ENCODE measurements around the gene GSTO2. TPM values are rescaled to one million over a fixed set of nuclear protein-coding genes. Genes with fewer than 3 reads are reported as not detected.

The GSTO2 gene
- total and polyA plus RNA-seq, 10 donors = 0.32 to 1.4 (median 0.91) TPM

- Histone ChIP-seq H3K4me3 (peak overlapping the region in 1 of 8 donors; percentile 69), H3K27ac (peak overlapping the region in 7 of 8 donors; percentile 67 to 90 (median 88)), H3K27me3 (replicated peaks in 1 of 7) (peaks cover 0 to 3% (median 0%) of the 10 kb centered on the region in 7 donors), H3K4me1 (peaks cover 9 to 81% (median 57%) of the 10 kb centered on the region in 6 donors), H3K9me3 (no peaks in the 10 kb centered on the region), H3K36me3 (no peaks in the 10 kb centered on the region)
- TF ChIP-seq CTCF (IDR thresholded peaks at IDR 0.05 in 8 of 11, conservative IDR thresholded peaks at IDR 0.05 in 3 of 11) = peak in 1 of 11 experiments; percentile 32
- TF ChIP-seq POLR2AphosphoS5 (IDR thresholded peaks at IDR 0.05) = no peak
- DNase-seq = no peak
- 28 to 55% (median 39%) methylated on average over 2 of the region's 2 CpGs for WGBS, 5 donors
- intact Hi-C loops (cut with DNase I; ENCODE audit: low total_unique reads) = loop anchor here (2.0 kb wide), 1 partner anchor 46 kb away; no protein-coding TSS in a partner anchor
Observed at GRCh38 chr10:104351061-104351702, 82.2 kb downstream of the GSTO2 start.

- Histone ChIP-seq H3K36me3 (no peaks in the 10 kb centered on the region), H3K4me1 (peaks cover 9 to 76% (median 55%) of the 10 kb centered on the region in 6 donors), H3K27ac (peak overlapping the region in 7 of 8 donors; percentile 67 to 90 (median 88)), H3K4me3 (peak overlapping the region in 2 of 8 donors; percentile 16 to 69), H3K27me3 (replicated peaks in 1 of 7) (peaks cover 0 to 3% (median 0%) of the 10 kb centered on the region in 7 donors), H3K9me3 (no peaks in the 10 kb centered on the region)
- TF ChIP-seq POLR2A (IDR thresholded peaks at IDR 0.05) = no peak
- TF ChIP-seq CTCF (IDR thresholded peaks at IDR 0.05 in 8 of 11, conservative IDR thresholded peaks at IDR 0.05 in 3 of 11) = no peak
- no peak for TF ChIP-seq POLR2AphosphoS5 (IDR thresholded peaks at IDR 0.05)
- intact Hi-C loops (cut with DNase I; ENCODE audit: low total_unique reads) = loop anchor here (2.0 kb wide), 1 partner anchor 47 kb away; no protein-coding TSS in a partner anchor
- DNase-seq = no peak
- 77 to 97% (median 83%) methylated on average over 1 of the region's 1 CpG for WGBS, 5 donors
Observed at GRCh38 chr10:104351919-104352318, 82.9 kb downstream of the GSTO2 start.

- Histone ChIP-seq H3K27ac (peak within 1 kb of the TSS in 7 of 8 donors; percentile 31 to 90 (median 85)), H3K9me3 (no peaks in the 10 kb centered on the region), H3K4me3 (peak within 1 kb of the TSS; percentile 0 to 69 (median 36)), H3K36me3 (no peaks in the 10 kb centered on the region), H3K4me1 (peaks cover 9 to 66% (median 50%) of the 10 kb centered on the region in 6 donors), H3K27me3 (replicated peaks in 1 of 7) (peaks cover 0 to 3% (median 0%) of the 10 kb centered on the region in 7 donors)
- intact Hi-C loops (cut with DNase I; ENCODE audit: low total_unique reads) = no loop called here
- DNase-seq = peak; percentile 98
- TF ChIP-seq POLR2AphosphoS5 (IDR thresholded peaks at IDR 0.05) (peak; percentile 75 to 89 (median 81)), POLR2A (IDR thresholded peaks at IDR 0.05) (no peak), CTCF (IDR thresholded peaks at IDR 0.05 in 8 of 11, conservative IDR thresholded peaks at IDR 0.05 in 3 of 11) (peak; percentile 72 to 92 (median 84))
- 1 to 2% (median 2%) methylated on average over 43 of the region's 43 CpGs for WGBS, 5 donors
Observed at GRCh38 chr10:104353325-104354048, 84.5 kb downstream of the GSTO2 start, which contains the start of gene CFAP58. TSS of gene CFAP58 (plus strand) at chr10:104353833. CDS start at chr10:104353898, 65 bp downstream.

Small RNA genes lying within 50 kb of the gene (microRNA-seq; reads per million reads assigned to microRNA genes)
- 0 to 1.1 (median 0) reads per million in 3 donors for gene MIR4482

Small RNA genes lying within 50 kb of the gene (small RNA-seq; reads per million reads assigned to genes)
- 0 to 0.81 (median 0.18) reads per million in 4 donors for gene MIR4482

Other genes with a start within 250 kb of the GSTO2 start
- 1 to 10 TPM in 6 of 7 donors, under 1 TPM in 1; 0.52 to 5.9 (median 1.8) TPM for gene COL17A1, start 183.3 kb upstream of the GSTO2 start, total RNA-seq
- 1 to 10 TPM in 2 of 3 donors, under 1 TPM in 1; 0.50 to 2.0 (median 1.3) TPM for gene COL17A1, start 183.3 kb upstream of the GSTO2 start, polyA plus RNA-seq
- gene SFR1, start 147.0 kb upstream of the GSTO2 start, total RNA-seq = 10 to 100 TPM in 2 of 7 donors, 1 to 10 TPM in 5; 7.5 to 13.2 (median 9.1) TPM
- gene SFR1, start 147.0 kb upstream of the GSTO2 start, polyA plus RNA-seq = 1 to 10 TPM; 7.8 to 9.9 (median 9.8) TPM
- gene CFAP43, start 36.8 kb upstream of the GSTO2 start, total RNA-seq = 1 to 10 TPM in 1 of 7 donors, under 1 TPM in 5, not detected in 1; 0.13 to 1.1 (median 0.30) TPM
- gene CFAP43, start 36.8 kb upstream of the GSTO2 start, polyA plus RNA-seq = under 1 TPM; 0.17 to 0.30 (median 0.22) TPM
- gene GSTO1, start 14.3 kb upstream of the GSTO2 start, total RNA-seq = 100 to 1,000 TPM in 1 of 7 donors, 10 to 100 TPM in 6; 64.4 to 104 (median 81.7) TPM
- gene GSTO1, start 14.3 kb upstream of the GSTO2 start, polyA plus RNA-seq = 100 to 1,000 TPM in 2 of 3 donors, 10 to 100 TPM in 1; 88.1 to 157 (median 131) TPM
- gene ITPRIP, start 69.3 kb downstream of the GSTO2 start, total RNA-seq = 10 to 100 TPM; 21.6 to 37.8 (median 32.3) TPM
- gene ITPRIP, start 69.3 kb downstream of the GSTO2 start, polyA plus RNA-seq = 1 to 10 TPM; 7.2 to 9.5 (median 8.5) TPM
- 1 to 10 TPM in 1 of 7 donors, under 1 TPM in 5, not detected in 1; 0.37 to 1.4 (median 0.46) TPM for gene CFAP58, start 84.6 kb downstream of the GSTO2 start, total RNA-seq
- gene CFAP58, start 84.6 kb downstream of the GSTO2 start, polyA plus RNA-seq = under 1 TPM; 0.10 to 0.36 (median 0.15) TPM